Type B pancreatic cell (in vitro differentiated cells): ENCODE results near the gene PIP5K1A. TPM values are rescaled to one million over a fixed set of nuclear protein-coding genes. Genes with fewer than 3 reads are reported as not detected.
"Not testable (repeated sequence)": the region's sequence is repeated elsewhere in the genome, so short reads cannot be mapped to it uniquely, and the experiment has no call there.

Source experiments
- DNase-seq: peaks from one replicate; pipeline ENCODE4 v3.0.0; 2021; ENCODE audit warnings: mixed read lengths; ENCODE audit not compliant: unreplicated experiment; ENCODE audit errors: extremely low spot score
- H3K27ac Mint-ChIP-seq: 2 replicates; pipeline ENCODE4 v1.8.0; 2021; ENCODE audit warnings: mild to moderate bottlenecking, mixed read lengths
- H3K27me3 Mint-ChIP-seq: 2 replicates; pipeline ENCODE4 v1.8.0; 2021; ENCODE audit warnings: mixed read lengths
- H3K36me3 Mint-ChIP-seq: 2 replicates; pipeline ENCODE4 v1.8.0; 2021; ENCODE audit warnings: mixed read lengths
- H3K4me1 Mint-ChIP-seq: one replicate; pipeline ENCODE4 v1.8.0; 2021; ENCODE audit warnings: mixed read lengths; ENCODE audit not compliant: unreplicated experiment
- H3K4me3 Mint-ChIP-seq: 2 replicates; pipeline ENCODE4 v1.8.0; 2021; ENCODE audit warnings: mild to moderate bottlenecking, mixed read lengths
- H3K9me3 Mint-ChIP-seq: 2 replicates; pipeline ENCODE4 v1.8.0; 2021; ENCODE audit warnings: mixed read lengths
- total RNA-seq: library from RNA; stranded (reverse); gene quantifications from 2 replicates; pipeline ENCODE4 v1.2.1, GENCODE V29; 2021; ENCODE audit warnings: low replicate concordance
- TF ChIP-seq, protein P1 (sequence below): fragments of 200-600 bp; sonication (generic); conservative IDR thresholded peaks from 2 replicates; pipeline ENCODE4 v1.5.0; 2021; ENCODE audit warnings: antibody characterized with exemption, mild to moderate bottlenecking

The PIP5K1A gene
- total RNA-seq, 1 donor from 2014 or later, result 77.3 TPM

DNA sequence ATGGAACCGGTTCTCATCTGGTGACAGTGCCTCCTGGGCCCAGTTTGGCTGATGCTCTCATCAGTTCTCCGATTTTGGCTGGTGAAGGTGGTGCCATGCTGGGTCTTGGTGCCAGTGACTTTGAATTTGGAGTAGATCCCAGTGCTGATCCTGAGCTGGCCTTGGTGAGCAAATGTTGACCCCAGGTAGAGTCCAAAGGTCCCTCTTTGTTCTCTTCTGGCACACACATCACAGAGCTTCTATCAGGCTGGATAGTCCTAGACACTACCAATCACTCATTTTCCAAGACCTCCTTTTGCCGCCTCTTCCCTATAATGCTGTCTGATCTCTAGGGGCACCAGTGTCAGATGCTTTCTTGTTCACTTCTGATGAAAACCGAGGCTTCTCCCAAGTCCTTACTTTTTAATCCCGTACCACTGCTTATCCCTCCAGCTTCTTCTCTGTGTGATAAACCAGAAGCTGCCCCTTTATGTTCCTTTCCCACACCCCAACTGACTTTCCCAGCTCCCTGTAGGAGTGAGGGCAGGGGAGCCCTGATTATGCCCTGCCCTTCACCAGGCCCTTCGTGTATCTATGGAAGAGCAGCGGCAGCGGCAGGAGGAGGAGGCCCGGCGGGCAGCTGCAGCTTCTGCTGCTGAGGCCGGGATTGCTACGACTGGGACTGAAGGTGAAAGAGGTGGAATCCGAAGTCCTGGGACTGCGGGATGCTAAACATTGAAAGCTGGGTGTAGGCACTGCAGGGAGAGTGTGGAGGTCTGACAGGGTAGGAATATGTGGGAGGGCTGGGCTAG lies 67.3 kb downstream of the PIP5K1A start:
- no peak for DNase-seq
- Mint-ChIP-seq H3K27ac (peak overlapping the region; percentile 33), H3K4me3 (no peak overlapping the region), H3K27me3 (no peaks in the 10 kb centered on the region), H3K9me3 (no peaks in the 10 kb centered on the region), H3K4me1 (no peaks in the 10 kb centered on the region), H3K36me3 (peaks cover 33% of the 10 kb centered on the region)
- TF ChIP-seq, protein P1, sequence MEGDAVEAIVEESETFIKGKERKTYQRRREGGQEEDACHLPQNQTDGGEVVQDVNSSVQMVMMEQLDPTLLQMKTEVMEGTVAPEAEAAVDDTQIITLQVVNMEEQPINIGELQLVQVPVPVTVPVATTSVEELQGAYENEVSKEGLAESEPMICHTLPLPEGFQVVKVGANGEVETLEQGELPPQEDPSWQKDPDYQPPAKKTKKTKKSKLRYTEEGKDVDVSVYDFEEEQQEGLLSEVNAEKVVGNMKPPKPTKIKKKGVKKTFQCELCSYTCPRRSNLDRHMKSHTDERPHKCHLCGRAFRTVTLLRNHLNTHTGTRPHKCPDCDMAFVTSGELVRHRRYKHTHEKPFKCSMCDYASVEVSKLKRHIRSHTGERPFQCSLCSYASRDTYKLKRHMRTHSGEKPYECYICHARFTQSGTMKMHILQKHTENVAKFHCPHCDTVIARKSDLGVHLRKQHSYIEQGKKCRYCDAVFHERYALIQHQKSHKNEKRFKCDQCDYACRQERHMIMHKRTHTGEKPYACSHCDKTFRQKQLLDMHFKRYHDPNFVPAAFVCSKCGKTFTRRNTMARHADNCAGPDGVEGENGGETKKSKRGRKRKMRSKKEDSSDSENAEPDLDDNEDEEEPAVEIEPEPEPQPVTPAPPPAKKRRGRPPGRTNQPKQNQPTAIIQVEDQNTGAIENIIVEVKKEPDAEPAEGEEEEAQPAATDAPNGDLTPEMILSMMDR, result no peak

DNA sequence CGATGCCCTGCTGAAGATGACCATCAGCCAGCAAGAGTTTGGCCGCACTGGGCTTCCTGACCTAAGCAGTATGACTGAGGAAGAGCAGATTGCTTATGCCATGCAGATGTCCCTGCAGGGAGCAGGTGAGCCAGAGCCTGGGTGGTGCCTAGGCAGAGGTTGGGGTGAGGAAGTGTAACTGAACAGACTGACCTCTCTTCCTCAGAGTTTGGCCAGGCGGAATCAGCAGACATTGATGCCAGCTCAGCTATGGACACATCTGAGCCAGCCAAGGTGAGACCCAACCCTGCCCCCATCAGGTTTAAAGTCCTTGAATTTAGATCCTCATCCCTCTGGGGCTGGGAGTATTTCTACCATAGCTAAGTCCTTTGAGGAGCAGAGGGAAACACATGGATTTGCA lies 68.0 kb downstream of the PIP5K1A start:
- Mint-ChIP-seq H3K4me1 (no peaks in the 10 kb centered on the region), H3K27me3 (no peaks in the 10 kb centered on the region), H3K36me3 (peaks cover 33% of the 10 kb centered on the region), H3K9me3 (no peaks in the 10 kb centered on the region), H3K27ac (no peak overlapping the region), H3K4me3 (no peak overlapping the region)
- TF ChIP-seq, protein P1, result no peak
- DNase-seq, result no peak

DNA sequence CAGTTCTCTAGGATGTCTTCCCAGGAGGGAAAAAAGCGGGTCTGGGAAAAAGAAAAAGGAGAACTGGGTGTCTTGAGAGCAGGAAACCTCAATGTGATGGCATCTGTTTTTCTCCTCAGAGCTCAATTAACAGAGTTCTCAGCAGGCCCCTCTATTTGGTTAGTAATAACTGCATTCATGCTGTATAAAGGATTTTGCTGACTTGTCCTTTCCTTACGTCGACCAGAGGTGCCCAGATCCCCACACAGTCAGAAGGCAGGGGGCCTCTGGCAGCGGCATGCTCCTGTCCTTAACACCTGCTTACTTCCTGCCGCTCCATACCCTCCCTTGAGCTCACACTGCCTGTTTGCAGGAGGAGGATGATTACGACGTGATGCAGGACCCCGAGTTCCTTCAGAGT lies 68.5 kb downstream of the PIP5K1A start:
- H3K4me1 Mint-ChIP-seq, result no peaks in the 10 kb centered on the region
- TF ChIP-seq, protein P1, result no peak
- H3K27ac Mint-ChIP-seq, result no peak overlapping the region
- H3K27me3 Mint-ChIP-seq, result no peaks in the 10 kb centered on the region
- no peaks in the 10 kb centered on the region for H3K9me3 Mint-ChIP-seq
- no peak for DNase-seq
- peaks cover 33% of the 10 kb centered on the region for H3K36me3 Mint-ChIP-seq
- H3K4me3 Mint-ChIP-seq, result no peak overlapping the region

- Mint-ChIP-seq H3K27ac (no peak overlapping the region), H3K4me3 (no peak overlapping the region), H3K36me3 (peaks cover 29% of the 10 kb centered on the region), H3K9me3 (no peaks in the 10 kb centered on the region), H3K4me1 (no peaks in the 10 kb centered on the region), H3K27me3 (no peaks in the 10 kb centered on the region)
- no peak for DNase-seq
- TF ChIP-seq, protein P1, result no peak
Observed at GRCh38 chr1:151267760-151268159, 69.4 kb downstream of the PIP5K1A start.

DNA sequence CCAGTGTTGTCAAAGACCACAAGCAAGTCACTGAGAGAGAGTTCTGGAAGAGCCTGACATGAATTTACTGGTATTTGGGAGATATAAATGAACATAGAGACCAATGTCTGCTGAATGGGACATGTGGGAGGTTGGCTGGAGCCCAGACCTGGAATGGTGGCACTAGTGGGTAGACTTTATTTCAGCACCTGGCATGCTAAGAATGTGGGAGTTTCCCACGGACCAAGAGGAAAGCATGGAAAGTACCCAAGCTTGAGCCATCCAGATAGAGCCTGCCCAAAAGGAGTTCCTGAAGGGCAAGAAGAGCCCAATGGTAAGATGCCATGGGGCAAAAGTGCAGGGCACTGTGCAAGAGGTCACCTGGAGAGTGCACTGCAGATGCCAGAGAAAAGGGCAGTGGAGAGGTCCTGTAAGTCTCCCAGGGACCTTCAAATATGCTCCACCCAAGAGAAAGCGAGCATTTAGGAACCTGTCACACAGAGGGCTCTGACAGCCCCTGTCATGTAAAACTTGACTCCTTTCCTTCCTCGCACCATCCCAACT lies 75.6 kb downstream of the PIP5K1A start:
- no peaks in the 10 kb centered on the region for H3K9me3 Mint-ChIP-seq
- TF ChIP-seq, protein P1, result no peak
- peaks cover 5% of the 10 kb centered on the region for H3K36me3 Mint-ChIP-seq
- no peaks in the 10 kb centered on the region for H3K4me1 Mint-ChIP-seq
- H3K27me3 Mint-ChIP-seq, result peaks cover 3% of the 10 kb centered on the region
- peak overlapping the region; percentile 8 for H3K27ac Mint-ChIP-seq
- no peak overlapping the region for H3K4me3 Mint-ChIP-seq
- DNase-seq, result no peak

DNA sequence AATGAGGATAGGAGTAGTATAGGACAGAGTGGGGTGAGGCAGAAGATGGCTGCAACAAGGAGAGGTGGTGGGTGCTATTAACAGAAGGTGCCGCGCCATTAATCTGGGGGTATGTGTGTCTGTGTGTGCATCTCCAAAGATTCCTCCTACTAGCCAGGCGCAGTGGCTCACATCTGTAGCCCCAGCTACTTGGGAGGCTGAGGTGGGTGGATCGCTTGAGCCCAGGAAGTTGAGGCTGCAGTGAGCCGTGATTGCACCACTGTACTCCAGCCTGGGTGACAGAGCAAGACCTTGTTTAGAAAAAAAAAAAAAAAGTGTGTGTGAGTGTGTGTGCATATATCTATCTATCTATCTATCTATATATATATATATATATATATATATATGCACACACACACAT lies 77.0 kb downstream of the PIP5K1A start:
- not testable (repeated sequence) for H3K27ac Mint-ChIP-seq, H3K4me3 Mint-ChIP-seq, DNase-seq, H3K4me1 Mint-ChIP-seq, H3K9me3 Mint-ChIP-seq, H3K27me3 Mint-ChIP-seq, H3K36me3 Mint-ChIP-seq
